Astrocyte of the hippocampus (primary cell): ENCODE data around the gene TMCO4.
A peak's percentile ranks its signal among the peaks of the same experiment; 100 is the strongest.
"Not testable (repeated sequence)": the region's sequence is repeated elsewhere in the genome, so short reads cannot be mapped to it uniquely, and the experiment has no call there.

Experiments
- DNase-seq: peaks from one replicate; pipeline ENCODE4 v3.0.0; 2011; ENCODE audit warnings: low read depth, low spot score

The TMCO4 gene

DNA sequence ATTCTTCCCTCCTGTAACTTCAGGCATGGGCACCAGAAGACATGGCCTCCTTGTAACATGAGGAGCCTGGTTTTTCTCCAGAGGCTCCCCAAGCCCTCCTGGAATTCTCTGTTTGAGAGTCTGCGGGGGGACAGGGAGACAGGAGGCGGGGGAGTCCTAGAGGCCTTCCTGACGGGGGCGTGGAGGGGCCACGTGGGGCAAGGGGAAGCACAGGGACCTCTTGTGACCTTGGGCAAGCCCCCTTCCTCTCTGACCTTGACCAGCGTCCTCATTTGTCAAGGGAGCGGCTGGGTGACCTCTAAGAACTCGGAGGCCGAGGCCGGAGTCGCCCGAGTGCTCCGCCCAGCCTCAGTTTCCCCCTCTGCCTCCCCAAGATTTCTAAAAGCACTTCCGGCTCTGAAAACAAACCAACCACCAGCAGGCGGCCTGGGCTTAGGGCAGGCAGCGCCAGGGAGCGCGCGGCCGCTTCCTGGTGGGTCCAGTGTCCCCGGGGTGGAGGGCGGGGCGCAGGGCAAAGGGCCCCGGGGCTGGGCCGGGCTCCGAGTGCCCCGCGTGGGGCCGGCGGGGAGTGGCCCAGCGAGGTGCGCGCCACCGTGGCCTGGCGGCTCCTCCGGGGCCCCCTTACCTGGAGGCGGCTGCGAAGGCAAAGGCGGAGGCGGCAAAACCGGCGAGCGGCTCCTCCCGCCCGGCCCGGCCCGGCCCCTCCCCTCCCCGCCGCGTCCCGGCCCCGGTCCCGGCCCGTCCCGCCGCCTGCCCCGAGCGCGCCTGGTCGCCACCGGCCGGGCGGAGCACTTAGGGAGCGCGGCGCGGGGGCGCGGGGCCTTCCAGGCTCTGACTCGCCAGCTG is at the start of gene TMCO4:
TSS of gene TMCO4 (minus strand) at position 687 of the 846 bp plus-strand sequence. CDS start 19,158 bp downstream, outside the sequence.
- DNase-seq = peak; percentile 68

- DNase-seq = not testable (repeated sequence)
Observed at GRCh38 chr1:19849307-19849706, 49.6 kb upstream of the TMCO4 start.

DNA sequence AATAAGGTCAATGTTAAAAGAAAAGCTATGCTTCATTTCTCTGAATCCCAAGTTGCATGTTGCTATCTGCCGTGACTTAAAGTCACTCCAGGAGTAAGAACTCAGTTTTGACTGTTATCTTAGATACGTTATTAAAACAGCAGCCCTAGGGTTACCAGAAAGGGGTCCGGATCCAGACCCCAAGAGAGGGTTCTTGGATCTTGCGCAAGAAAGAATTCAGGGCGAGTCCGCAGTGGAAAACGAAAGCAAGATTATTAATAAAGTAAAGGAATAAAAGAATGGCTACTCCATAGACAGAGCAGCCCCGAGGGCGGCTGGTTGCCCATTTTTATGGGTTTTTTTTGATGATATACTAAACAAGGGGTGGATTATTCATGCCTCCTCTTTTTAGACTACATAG is 47.6 kb upstream of the TMCO4 start:
- DNase-seq = not testable (repeated sequence)

DNA sequence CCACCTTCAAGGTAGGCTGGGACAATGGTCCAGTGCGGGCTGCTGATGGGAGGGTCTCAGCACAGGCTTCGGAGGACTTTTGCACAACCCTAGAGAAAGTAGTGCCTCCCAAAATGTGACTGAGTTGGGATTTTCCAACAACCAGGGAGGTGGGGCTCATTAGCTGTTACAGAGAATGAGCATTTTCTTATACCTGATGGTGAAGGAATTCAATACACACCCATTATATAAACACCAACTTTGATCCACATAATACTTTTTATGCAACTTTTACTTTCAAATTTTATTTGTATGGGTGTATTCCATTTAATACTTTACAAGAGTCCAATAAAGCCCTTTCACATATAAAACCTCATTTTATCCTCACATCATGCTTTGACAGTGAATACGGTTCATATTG is 46.6 kb upstream of the TMCO4 start:
- no peak for DNase-seq

DNA sequence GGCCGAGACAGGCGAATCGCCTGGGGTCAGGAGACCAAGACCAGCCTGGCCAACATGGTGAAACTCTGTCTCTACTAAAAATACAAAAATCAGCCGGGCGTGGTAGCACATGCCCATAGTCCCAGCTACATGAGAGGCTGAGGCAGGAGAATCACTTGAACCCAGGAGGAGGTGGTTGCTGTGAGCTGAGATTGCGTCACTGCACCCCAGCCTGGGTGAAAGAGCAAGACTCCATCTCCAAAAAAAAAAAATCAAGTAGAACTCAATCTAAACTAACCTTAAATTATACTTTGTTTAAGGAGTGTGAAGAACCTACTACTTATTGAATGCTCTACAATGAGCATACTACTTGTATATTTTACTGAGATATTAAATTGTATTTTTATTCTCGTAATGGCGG is 45.8 kb upstream of the TMCO4 start:
- DNase-seq = no peak

DNA sequence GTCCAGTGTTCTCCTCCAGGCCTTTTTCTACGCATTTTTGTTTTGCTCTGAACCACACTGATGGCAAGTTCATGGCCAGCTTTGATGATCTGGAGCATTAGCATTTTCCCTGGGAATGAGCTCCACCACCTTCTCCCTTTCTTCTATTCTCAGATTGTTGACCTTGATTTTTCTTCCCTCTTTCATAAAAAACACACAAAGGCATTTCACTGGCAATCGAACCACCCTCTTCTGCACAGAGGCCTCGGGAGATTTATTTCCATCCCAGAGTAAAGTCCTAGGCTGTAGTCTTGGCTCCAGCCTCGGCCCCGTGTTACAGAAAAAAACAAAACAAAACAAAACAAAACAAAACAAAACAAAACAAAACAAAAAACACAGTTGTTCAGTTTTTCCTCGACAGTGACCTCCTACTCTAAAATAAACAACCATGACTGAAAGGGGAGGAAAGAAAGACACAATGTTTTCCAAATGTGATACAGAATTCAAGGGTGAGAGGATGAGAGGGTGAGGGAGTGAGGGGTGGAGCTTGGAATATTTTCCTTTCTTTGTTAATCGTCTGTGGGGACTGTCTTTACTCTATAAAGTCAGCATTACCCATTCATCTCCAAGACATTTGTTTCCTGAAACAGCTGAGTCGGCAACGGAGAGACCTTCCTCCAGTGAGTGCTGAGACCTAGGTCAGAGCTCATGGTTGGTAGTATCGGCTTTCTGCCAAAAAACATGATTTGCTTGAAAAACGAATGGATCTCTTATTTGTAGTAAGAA is 45.2 kb upstream of the TMCO4 start:
- no peak for DNase-seq

- no peak for DNase-seq
Observed at GRCh38 chr1:19840228-19840627, 40.5 kb upstream of the TMCO4 start.

DNA sequence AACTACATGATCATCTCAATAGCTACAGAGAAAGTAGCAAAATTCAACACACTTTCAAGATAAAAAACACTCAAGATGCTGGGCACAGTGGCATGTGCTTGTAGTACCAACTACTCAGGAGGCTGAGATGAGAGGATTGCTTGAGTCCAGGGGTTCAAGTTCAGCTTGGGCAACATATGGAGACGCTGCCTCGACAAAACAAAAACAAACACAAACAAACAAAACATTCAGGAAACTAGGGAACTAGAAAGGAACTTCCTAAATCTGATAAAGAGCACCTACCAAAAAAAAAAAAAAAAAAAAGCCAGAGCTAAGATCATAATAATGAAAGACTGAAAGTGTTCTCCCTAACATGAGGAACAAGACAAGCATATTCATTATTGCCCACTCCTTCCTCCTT is 38.1 kb upstream of the TMCO4 start:
- no peak for DNase-seq

- no peak for DNase-seq
Observed at GRCh38 chr1:19835578-19835977, 35.9 kb upstream of the TMCO4 start.

DNA sequence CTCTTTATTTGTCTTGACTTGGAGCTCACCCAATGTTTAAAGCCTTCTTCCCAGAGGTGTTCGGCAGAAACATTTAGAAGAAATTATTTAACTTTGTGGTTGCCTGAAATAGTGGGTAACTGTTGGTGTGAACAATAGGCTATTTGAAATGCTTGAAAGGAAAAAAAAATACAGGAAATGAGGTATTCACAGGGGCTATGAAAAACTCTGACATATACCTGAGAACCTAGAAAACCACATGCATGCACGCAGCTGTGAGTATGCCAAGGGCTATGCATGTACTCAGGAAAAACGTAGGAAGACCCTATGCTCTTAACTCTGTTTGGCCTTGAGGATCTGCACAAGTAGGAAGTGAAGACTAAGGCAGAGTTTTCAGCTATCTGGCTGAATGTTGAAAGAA is 31.7 kb upstream of the TMCO4 start:
- no peak for DNase-seq

GRCh38 chr1:19828546-19828945 is 28.8 kb upstream of the TMCO4 start:
- no peak for DNase-seq

- DNase-seq = no peak
Observed at GRCh38 chr1:19825298-19825697, 25.6 kb upstream of the TMCO4 start.

DNA sequence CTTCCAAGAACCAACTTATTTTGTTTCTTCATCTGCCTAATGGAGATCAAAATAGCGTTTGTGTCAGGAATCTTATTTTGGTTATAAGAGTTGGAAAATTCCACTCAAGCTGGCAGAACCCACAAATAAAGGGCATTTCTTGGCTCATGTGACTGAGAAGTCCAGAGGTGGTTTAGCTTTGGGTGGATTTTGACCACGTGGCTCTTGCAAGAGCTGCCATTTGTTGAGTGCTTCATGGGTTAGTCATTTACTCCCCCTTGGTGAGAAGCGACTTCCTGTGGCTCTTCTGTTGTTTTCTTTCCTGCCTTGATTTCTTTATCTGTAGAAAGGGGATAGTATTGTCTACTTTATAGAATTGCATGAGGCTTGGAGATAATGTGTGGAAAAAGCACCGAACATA is 24.8 kb upstream of the TMCO4 start:
- DNase-seq = peak; percentile 13

DNA sequence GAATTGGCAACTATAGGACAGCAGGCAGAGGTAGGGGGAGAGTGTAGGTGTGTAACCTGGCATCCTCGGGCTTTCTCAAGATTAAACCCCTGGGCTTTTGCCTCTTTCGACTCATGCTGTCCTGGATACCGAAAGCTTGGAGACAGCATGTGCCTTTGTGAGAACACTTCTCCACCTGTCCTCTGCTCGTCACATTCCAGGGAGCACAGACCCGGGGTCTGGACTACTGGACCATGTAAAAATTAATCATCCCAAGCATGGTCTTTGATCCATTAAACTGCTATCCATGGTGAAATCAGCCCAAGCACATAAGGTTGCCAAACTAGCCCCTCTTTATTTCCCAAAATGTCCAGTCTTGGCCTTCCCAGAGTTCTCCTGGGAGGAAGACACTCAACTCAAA is 24.3 kb upstream of the TMCO4 start:
- no peak for DNase-seq

DNA sequence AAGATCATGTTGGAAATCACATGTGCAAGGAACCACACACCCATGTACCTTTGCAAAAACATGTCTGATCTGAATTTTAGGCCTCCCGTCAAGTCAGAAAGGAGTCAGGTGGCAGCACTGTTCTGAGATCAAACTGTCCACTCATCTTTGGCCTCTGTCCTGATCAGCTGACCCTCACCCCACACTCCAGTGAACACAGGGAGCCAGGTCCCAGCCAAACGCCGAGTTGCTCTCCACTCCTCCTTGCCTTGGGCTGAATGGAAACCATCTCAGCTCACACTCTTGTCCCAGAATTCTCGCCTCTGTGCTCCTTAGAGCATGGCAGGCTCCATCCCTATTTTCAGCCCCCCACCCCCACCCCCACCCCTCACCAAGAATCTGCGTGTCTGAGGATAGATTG is 20.0 kb upstream of the TMCO4 start:
- DNase-seq = no peak

- no peak for DNase-seq
Observed at GRCh38 chr1:19818324-19818723, 18.6 kb upstream of the TMCO4 start.

- DNase-seq = no peak
Observed at GRCh38 chr1:19817160-19817559, 17.4 kb upstream of the TMCO4 start.

GRCh38 chr1:19816737-19817086 is 17.0 kb upstream of the TMCO4 start:
- DNase-seq = not testable (repeated sequence)

DNA sequence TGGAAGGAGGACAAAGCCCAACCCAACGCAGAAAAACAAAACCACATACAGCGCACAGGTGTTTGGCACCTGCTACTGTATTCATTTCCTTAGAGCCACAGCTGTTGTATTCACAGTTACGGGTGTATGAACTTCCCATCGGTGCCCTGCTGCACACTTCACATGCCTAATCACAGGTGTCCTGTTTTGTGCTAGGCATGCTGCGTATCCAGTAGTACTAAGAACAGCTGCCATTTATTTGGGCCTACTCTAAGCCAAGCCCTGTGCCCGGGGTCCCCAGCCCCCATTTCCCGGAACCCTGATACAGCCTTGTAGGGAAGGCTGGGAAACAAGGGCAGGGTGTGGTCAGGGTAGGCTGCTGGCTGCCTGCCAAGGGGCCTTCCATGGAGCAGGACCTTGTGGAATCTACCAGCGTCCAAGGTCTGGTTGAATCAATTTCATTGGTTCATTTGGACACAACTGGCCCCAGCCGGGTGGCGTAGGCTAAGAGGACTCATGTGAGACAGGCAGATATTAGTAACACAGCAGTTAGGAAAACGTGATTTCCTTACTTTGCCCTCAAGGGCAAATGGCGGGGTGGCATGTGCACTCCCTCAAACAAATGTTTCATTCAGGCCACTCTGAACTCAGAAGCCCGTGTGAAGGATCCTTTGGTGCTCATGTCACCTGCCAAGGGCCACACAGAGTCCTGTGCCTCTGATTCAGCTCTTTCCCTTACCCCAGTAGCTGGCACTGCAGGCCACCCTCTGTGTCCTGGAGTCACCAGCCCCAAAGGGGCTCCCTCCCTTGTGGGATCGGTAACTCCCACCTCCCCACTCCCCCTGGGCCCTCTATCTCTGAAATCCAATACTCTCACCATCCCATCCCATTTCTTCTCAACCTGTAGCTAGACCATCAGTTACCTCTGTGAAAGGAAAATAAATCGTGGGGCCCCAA is 16.4 kb upstream of the TMCO4 start:
- no peak for DNase-seq

DNA sequence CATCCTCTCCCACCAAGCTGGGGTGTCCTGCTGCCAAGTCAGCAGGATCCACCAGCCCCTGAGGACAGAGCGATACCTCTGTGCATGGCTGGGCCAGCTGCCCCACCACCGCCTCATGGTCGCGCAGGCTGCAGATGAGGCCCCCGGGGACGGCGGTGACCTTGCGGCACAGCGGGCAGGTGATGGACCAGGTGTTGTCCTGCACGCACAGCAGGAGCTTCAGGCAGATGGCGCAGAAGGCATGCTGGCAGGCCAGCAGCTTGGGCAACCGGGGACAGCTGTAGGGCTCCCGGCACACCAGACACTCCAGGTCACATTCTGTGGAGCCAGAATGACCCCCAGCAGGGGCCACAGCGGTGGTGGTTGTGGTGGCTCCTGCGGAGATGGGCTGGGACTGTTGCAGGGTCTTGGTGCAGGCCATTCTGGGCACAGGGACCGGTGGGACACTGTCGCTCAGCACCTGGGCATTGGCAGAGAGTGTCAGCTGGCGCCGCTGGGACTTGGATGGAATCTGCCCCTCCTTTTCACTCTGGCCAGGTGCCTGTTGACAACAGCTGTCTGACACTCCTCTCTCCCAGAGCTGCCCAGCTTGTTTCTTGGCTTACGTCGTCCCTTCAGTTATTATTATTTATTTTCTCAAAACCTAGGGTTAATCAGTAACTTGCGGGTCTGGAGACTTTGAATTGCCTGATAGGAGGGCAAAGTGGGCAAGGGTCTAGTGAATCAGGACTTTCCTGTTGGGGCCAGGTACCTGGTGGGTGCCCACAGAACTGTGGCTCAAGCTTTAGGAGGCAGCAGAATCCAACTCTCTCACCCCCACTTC is 15.2 kb upstream of the TMCO4 start, which contains the start of gene RNF186:
TSS of gene RNF186 (minus strand) at position 603 of the 823 bp plus-strand sequence. CDS start at position 421, 182 bp downstream.
- DNase-seq = no peak

GRCh38 chr1:19814244-19814661 is 14.5 kb upstream of the TMCO4 start:
- DNase-seq = no peak
